ENCODE results near the gene SEPTIN1. TPM values are rescaled to one million over a fixed set of nuclear protein-coding genes. Genes with fewer than 3 reads are reported as not detected.

SEPTIN1 gene
- total and polyA plus RNA-seq, 2 of the 13 experiments (the other 11 are each of a cell fraction or from before 2014, with no cell fraction given) = 0.18 to 0.67 TPM

DNA sequence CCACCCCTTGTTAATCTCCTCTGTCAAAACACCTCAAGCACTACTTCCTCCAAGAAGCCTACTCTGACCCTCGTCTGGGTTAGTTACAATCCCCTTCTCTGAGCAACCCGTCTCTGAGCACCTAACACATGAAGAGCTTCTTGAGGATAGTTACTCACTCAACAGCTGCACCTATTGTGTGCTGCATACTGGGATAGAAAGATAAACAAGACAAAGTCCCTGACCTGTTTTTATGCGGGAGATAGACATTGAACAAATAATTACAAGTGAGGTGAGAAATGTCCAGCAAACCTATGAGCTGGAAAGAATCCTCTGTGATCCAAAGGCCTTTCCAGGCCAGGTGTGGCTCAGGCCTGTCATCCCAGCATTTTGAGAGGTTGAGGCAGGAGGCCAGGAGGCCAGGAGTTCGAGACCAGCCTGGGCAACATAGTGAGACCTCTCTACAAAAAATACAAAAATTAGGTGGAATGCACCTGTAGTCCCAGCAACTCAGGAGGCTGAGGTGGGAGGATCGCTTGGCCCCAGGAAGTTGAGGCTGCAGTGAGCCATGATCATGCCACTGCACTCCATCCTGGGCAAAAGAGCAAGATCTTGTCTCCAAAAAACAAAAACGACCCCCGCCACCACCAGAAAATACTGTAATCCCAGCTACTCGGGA lies 19.5 kb upstream of the SEPTIN1 start (continued):
- TF ChIP-seq, protein P1, sequence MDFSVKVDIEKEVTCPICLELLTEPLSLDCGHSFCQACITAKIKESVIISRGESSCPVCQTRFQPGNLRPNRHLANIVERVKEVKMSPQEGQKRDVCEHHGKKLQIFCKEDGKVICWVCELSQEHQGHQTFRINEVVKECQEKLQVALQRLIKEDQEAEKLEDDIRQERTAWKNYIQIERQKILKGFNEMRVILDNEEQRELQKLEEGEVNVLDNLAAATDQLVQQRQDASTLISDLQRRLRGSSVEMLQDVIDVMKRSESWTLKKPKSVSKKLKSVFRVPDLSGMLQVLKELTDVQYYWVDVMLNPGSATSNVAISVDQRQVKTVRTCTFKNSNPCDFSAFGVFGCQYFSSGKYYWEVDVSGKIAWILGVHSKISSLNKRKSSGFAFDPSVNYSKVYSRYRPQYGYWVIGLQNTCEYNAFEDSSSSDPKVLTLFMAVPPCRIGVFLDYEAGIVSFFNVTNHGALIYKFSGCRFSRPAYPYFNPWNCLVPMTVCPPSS (IDR thresholded peaks at IDR 0.05) = no peak
- TF ChIP-seq SP4 (CRISPR knock-in tag; IDR thresholded peaks at IDR 0.05) (peak; percentile 53; the same call in 1 of the 2 replicates), ZNF160 (CRISPR knock-in tag; IDR thresholded peaks at IDR 0.05) (no peak), ATRX (CRISPR knock-in tag; IDR thresholded peaks at IDR 0.05; ENCODE audit: borderline replicate concordance) (no peak), FOXK2 (IDR thresholded peaks at IDR 0.05) (peak; percentile 97), ZNF746 (CRISPR knock-in tag; IDR thresholded peaks at IDR 0.05) (peak; percentile 39; the same call in 1 of the 2 replicates), ZNF629 (CRISPR knock-in tag; conservative IDR thresholded peaks at IDR 0.05) (peak; percentile 91), KDM6A (CRISPR knock-in tag; IDR thresholded peaks at IDR 0.05; ENCODE audit: low read depth) (peak; percentile 83; the same call in 1 of the 2 replicates), HCFC1 (IDR thresholded peaks at IDR 0.05; ENCODE audit: low read depth, low read length) (no peak), ZNF781 (CRISPR knock-in tag; IDR thresholded peaks at IDR 0.05; ENCODE audit: borderline replicate concordance, not compliant biosample characterization) (no peak), NPAS2 (CRISPR knock-in tag; IDR thresholded peaks at IDR 0.05; ENCODE audit: borderline replicate concordance) (no peak), ZNF558 (CRISPR knock-in tag; IDR thresholded peaks at IDR 0.05; ENCODE audit: borderline replicate concordance) (no peak; the same call in 1 of the 2 replicates), MYNN (CRISPR knock-in tag; IDR thresholded peaks at IDR 0.05; ENCODE audit: low read depth) (no peak), CBX5 (CRISPR knock-in tag; IDR thresholded peaks at IDR 0.05; ENCODE audit: borderline replicate concordance) (no peak), ZNF790 (CRISPR knock-in tag; IDR thresholded peaks at IDR 0.05; ENCODE audit: borderline replicate concordance) (no peak), ZBTB1 (CRISPR knock-in tag; IDR thresholded peaks at IDR 0.05; ENCODE audit: borderline replicate concordance) (no peak), SP5 (CRISPR knock-in tag; IDR thresholded peaks at IDR 0.05; ENCODE audit: borderline replicate concordance, low read depth) (peak; percentile 34; the same call in 1 of the 2 replicates), TBL1XR1 (IDR thresholded peaks at IDR 0.05; ENCODE audit: borderline replicate concordance, low read length, partially characterized antibody) (peak; percentile 48), FOXA3 (CRISPR knock-in tag; IDR thresholded peaks at IDR 0.05) (peak; percentile 96), ZNF878 (CRISPR knock-in tag; IDR thresholded peaks at IDR 0.05) (no peak; the same call in 1 of the 2 replicates), ZNF773 (CRISPR knock-in tag; IDR thresholded peaks at IDR 0.05; ENCODE audit: borderline replicate concordance) (no peak)
- TF ChIP-seq, protein P2, sequence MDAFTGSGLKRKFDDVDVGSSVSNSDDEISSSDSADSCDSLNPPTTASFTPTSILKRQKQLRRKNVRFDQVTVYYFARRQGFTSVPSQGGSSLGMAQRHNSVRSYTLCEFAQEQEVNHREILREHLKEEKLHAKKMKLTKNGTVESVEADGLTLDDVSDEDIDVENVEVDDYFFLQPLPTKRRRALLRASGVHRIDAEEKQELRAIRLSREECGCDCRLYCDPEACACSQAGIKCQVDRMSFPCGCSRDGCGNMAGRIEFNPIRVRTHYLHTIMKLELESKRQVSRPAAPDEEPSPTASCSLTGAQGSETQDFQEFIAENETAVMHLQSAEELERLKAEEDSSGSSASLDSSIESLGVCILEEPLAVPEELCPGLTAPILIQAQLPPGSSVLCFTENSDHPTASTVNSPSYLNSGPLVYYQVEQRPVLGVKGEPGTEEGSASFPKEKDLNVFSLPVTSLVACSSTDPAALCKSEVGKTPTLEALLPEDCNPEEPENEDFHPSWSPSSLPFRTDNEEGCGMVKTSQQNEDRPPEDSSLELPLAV (CRISPR knock-in tag; conservative IDR thresholded peaks at IDR 0.05; ENCODE audit: low read depth) = no peak
- TF ChIP-seq, protein P3, sequence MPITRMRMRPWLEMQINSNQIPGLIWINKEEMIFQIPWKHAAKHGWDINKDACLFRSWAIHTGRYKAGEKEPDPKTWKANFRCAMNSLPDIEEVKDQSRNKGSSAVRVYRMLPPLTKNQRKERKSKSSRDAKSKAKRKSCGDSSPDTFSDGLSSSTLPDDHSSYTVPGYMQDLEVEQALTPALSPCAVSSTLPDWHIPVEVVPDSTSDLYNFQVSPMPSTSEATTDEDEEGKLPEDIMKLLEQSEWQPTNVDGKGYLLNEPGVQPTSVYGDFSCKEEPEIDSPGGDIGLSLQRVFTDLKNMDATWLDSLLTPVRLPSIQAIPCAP (CRISPR knock-in tag; IDR thresholded peaks at IDR 0.05; ENCODE audit: low read depth) = no peak
- TF ChIP-seq, protein P4, sequence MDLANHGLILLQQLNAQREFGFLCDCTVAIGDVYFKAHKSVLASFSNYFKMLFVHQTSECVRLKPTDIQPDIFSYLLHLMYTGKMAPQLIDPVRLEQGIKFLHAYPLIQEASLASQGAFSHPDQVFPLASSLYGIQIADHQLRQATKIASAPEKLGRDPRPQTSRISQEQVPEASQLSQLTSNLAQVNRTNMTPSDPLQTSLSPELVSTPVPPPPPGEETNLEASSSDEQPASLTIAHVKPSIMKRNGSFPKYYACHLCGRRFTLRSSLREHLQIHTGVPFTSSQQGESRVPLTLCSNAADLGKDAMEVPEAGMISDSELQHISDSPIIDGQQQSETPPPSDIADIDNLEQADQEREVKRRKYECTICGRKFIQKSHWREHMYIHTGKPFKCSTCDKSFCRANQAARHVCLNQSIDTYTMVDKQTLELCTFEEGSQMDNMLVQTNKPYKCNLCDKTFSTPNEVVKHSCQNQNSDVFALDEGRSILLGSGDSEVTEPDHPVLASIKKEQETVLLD (CRISPR knock-in tag; IDR thresholded peaks at IDR 0.05; ENCODE audit: low read depth) = no peak
- TF ChIP-seq, protein P5, sequence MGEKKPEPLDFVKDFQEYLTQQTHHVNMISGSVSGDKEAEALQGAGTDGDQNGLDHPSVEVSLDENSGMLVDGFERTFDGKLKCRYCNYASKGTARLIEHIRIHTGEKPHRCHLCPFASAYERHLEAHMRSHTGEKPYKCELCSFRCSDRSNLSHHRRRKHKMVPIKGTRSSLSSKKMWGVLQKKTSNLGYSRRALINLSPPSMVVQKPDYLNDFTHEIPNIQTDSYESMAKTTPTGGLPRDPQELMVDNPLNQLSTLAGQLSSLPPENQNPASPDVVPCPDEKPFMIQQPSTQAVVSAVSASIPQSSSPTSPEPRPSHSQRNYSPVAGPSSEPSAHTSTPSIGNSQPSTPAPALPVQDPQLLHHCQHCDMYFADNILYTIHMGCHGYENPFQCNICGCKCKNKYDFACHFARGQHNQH (CRISPR knock-in tag; IDR thresholded peaks at IDR 0.05) = peak; percentile 67
